OCI-LY3 (cell line): ENCODE measurements around the gene DCLK1.

Experiments
- H2AFZ ChIP-seq: fragments of 200-600, 300-600 bp; shearing (Covaris generic); 2 replicates; pipeline ENCODE4 v1.6.0; 2014; ENCODE audit warnings: antibody characterized with exemption, low read depth, low read length
- H3K27ac ChIP-seq: fragments of 200-600, 300-600 bp; sonication (generic); 2 replicates; pipeline ENCODE4 v1.5.1; 2014; ENCODE audit warnings: mild to moderate bottlenecking, low read length, moderate library complexity, mixed read lengths
- H3K27me3 ChIP-seq: fragments of 200-600, 300-600 bp; sonication (generic); 2 replicates; pipeline ENCODE4 v1.6.1; 2014; ENCODE audit warnings: low read depth, low read length, mixed read lengths
- H3K36me3 ChIP-seq: fragments of 200-600, 300-600 bp; sonication (generic); replicated peaks from 2 replicates; pipeline ENCODE3; 2014; ENCODE audit warnings: low read depth, low read length, mixed read lengths
- H3K4me1 ChIP-seq: fragments of 300-600, 200-600 bp; sonication (generic); 2 replicates; pipeline ENCODE4 v1.6.1; 2014; ENCODE audit warnings: low read length, mixed read lengths
- H3K4me2 ChIP-seq: fragments of 200-600, 300-600 bp; sonication (generic); 2 replicates; pipeline ENCODE4 v1.6.1; 2014; ENCODE audit warnings: low read length, mixed read lengths
- H3K4me3 ChIP-seq: fragments of 300-600, 200-600 bp; sonication (generic); 2 replicates; pipeline ENCODE4 v1.5.1; 2014; ENCODE audit warnings: antibody characterized with exemption, mild to moderate bottlenecking, low read length, moderate library complexity
- H3K79me2 ChIP-seq: fragments of 300-600, 200-600 bp; shearing (Covaris generic); 2 replicates; pipeline ENCODE4 v1.6.1; 2014; ENCODE audit warnings: mild to moderate bottlenecking, low read length, mixed read lengths
- H3K9ac ChIP-seq: fragments of 300-600, 200-600 bp; shearing (Covaris generic); 2 replicates; pipeline ENCODE4 v1.6.0; 2014; ENCODE audit warnings: mild to moderate bottlenecking, low read length, moderate library complexity
- H3K9me3 ChIP-seq: fragments of 200-600, 300-600 bp; shearing (Covaris generic); 2 replicates; pipeline ENCODE4 v1.6.1; 2014; ENCODE audit warnings: low read length, mixed read lengths; ENCODE audit not compliant: insufficient read depth
- H4K20me1 ChIP-seq: fragments of 200-600, 300-600 bp; sonication (generic); 2 replicates; pipeline ENCODE4 v1.6.1; 2016; ENCODE audit warnings: low read length, mixed read lengths; ENCODE audit not compliant: insufficient read depth
- EZH2phosphoT487 ChIP-seq: fragments of 200-600 bp; shearing (Covaris generic); IDR thresholded peaks from 2 replicates; pipeline ENCODE4 v1.6.1; 2018; ENCODE audit warnings: antibody characterized with exemption, mixed run types, low read depth
- TF ChIP-seq, protein P1 (sequence below): fragments of 200-600, 300-600 bp; sonication (generic); IDR thresholded peaks from 2 replicates; pipeline ENCODE4 v1.5.1; 2014; ENCODE audit warnings: antibody characterized with exemption, low read length, low read depth

The DCLK1 gene

GRCh38 chr13:36026531-36026930, 104.7 kb downstream of the DCLK1 start:
- no peaks in the 10 kb centered on the region for H3K36me3 ChIP-seq
- no peak overlapping the region for H3K27ac ChIP-seq
- no peaks in the 10 kb centered on the region for H3K9me3 ChIP-seq
- no peaks in the 10 kb centered on the region for H3K27me3 ChIP-seq
- H3K4me1 ChIP-seq, result no peaks in the 10 kb centered on the region
- H4K20me1 ChIP-seq, result no peaks in the 10 kb centered on the region
- H3K79me2 ChIP-seq, result no peaks in the 10 kb centered on the region
- H2AFZ ChIP-seq, result no peak overlapping the region
- no peak overlapping the region for H3K4me2 ChIP-seq
- no peak overlapping the region for H3K4me3 ChIP-seq
- no peak for TF ChIP-seq EZH2phosphoT487
- TF ChIP-seq, protein P1, sequence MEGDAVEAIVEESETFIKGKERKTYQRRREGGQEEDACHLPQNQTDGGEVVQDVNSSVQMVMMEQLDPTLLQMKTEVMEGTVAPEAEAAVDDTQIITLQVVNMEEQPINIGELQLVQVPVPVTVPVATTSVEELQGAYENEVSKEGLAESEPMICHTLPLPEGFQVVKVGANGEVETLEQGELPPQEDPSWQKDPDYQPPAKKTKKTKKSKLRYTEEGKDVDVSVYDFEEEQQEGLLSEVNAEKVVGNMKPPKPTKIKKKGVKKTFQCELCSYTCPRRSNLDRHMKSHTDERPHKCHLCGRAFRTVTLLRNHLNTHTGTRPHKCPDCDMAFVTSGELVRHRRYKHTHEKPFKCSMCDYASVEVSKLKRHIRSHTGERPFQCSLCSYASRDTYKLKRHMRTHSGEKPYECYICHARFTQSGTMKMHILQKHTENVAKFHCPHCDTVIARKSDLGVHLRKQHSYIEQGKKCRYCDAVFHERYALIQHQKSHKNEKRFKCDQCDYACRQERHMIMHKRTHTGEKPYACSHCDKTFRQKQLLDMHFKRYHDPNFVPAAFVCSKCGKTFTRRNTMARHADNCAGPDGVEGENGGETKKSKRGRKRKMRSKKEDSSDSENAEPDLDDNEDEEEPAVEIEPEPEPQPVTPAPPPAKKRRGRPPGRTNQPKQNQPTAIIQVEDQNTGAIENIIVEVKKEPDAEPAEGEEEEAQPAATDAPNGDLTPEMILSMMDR, result no peak
- no peak overlapping the region for H3K9ac ChIP-seq

DNA sequence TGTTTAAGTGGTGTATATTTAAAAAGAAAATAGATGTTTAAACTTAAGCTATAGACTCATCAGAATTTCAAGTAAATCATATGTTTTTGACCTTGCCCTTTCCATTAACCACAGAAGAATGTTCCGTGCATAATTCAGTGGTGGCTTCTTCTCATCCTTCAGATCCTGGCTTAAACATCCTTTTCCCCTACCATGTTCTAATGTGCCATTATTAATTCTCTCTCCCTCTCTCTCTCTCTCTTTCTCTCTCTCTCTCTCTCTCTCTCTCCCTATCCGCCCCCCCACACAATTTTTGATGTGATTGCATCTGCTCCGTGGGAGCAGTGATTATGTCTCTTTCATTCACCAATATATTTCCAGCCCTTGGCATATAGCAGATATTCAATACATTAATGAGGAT, 116.4 kb downstream of the DCLK1 start:
- TF ChIP-seq EZH2phosphoT487, result no peak
- TF ChIP-seq, protein P1, result no peak

GRCh38 chr13:36006894-36007675, 124.1 kb downstream of the DCLK1 start:
- Histone ChIP-seq H3K27me3 (no peaks in the 10 kb centered on the region), H3K9me3 (no peaks in the 10 kb centered on the region), H2AFZ (no peak overlapping the region), H3K79me2 (no peaks in the 10 kb centered on the region), H3K9ac (no peak overlapping the region), H4K20me1 (no peaks in the 10 kb centered on the region), H3K4me2 (no peak overlapping the region), H3K4me3 (no peak overlapping the region), H3K36me3 (no peaks in the 10 kb centered on the region), H3K27ac (no peak overlapping the region), H3K4me1 (no peaks in the 10 kb centered on the region)
- TF ChIP-seq EZH2phosphoT487, result no peak
- TF ChIP-seq, protein P1, result no peak

More for the DNA sequence above, 116.4 kb downstream of the DCLK1 start:
- Histone ChIP-seq H3K4me2 (no peak overlapping the region), H3K4me1 (no peaks in the 10 kb centered on the region), H3K9me3 (0 out of 2 replicates have a peak, but pooled peaks cover 3% of the 10 kb centered on the region), H3K36me3 (no peaks in the 10 kb centered on the region), H3K27ac (no peak overlapping the region), H3K27me3 (no peaks in the 10 kb centered on the region), H3K4me3 (no peak overlapping the region), H3K9ac (no peak overlapping the region), H3K79me2 (no peaks in the 10 kb centered on the region), H2AFZ (no peak overlapping the region), H4K20me1 (no peaks in the 10 kb centered on the region)

DNA sequence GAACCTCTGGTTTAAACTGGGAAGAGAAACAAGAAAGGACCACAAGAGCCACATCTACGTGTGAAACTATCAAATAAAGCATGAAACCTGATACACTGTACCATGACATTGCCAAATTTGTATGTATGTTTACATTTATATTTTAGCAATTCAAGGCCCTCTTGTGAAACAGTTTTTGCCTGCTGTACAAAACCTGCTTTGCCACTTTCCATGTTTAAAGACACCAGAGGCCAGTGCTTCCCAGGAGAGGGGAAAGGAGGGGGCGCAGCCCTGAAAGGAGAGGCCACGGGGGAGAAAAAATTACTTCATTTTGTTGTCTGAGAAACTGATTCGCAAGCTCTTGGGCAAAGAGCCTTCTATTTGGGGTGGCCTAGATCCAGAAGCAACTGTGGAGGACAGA, 124.8 kb downstream of the DCLK1 start:
- H3K9me3 ChIP-seq, result no peaks in the 10 kb centered on the region
- no peaks in the 10 kb centered on the region for H3K4me1 ChIP-seq
- H3K9ac ChIP-seq, result no peak overlapping the region
- H4K20me1 ChIP-seq, result no peaks in the 10 kb centered on the region
- no peak overlapping the region for H3K4me2 ChIP-seq
- no peak for TF ChIP-seq EZH2phosphoT487
- TF ChIP-seq, protein P1, result no peak
- no peaks in the 10 kb centered on the region for H3K36me3 ChIP-seq
- no peak overlapping the region for H3K27ac ChIP-seq
- H3K4me3 ChIP-seq, result no peak overlapping the region
- no peaks in the 10 kb centered on the region for H3K79me2 ChIP-seq
- no peaks in the 10 kb centered on the region for H3K27me3 ChIP-seq
- no peak overlapping the region for H2AFZ ChIP-seq
